NOMO-1 (cell line): Measurements from ENCODE around the gene PNMA6E.

Source experiments
- DNase-seq, 2 experiments: peaks; one replicate each; lab custom pipeline; 2025; ENCODE audit not compliant: unreplicated experiment in 2 of 2; lab: John Stamatoyannopoulos, UW

The PNMA6E gene

DNA sequence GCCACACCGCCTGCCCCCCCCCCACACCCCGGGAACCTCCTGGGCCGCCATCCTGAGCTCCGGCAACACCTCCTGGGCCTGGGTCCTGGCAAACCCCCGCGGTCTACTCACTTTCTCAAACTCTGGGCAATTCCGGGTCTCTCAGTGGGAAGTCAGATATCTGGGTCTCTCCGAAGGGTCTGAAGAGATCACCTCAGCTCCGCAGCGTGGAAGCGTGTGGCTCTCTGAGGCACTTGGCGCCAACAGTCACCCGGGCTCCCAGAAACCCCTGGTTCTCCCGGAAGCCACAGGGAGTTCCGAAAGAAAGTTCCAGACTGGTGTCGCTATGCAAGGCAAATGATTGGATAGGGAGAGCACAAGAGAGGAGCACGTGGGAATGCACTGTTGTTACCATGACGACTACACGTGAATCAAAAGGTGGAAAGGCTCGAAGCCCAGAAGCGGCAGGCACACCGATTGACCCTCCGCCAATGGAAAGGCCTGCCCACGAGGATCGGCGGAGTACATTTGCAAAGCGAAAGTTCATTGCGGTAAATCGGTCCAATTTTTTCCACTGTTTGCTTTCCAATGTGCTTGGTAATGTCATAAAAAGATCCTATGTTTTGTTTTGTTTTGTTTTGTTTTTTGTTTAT, at the start of gene PNMA6E:
Gene PNMA6E, minus strand, starts transcription at position 218 of the 632 bp plus-strand sequence. CDS start 2,501 bp downstream, outside the sequence.
- no peak for DNase-seq

DNA sequence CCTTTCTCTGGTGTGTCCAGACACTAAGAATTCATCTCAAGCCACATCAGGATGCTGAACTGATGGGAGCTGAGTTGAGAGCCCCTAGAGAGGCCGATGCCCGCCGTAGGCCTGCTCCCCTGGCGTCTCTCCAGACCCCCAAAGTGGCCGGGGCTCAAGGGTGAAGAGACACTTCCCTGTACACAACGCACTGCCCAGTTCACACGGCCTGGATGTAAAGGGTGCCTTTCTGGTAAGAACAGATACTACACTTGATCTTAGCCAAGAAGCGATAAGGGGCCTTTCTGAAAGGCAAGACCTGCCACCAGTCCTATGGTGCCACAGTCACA, 49.8 kb upstream of the PNMA6E start:
- no peak for DNase-seq

DNA sequence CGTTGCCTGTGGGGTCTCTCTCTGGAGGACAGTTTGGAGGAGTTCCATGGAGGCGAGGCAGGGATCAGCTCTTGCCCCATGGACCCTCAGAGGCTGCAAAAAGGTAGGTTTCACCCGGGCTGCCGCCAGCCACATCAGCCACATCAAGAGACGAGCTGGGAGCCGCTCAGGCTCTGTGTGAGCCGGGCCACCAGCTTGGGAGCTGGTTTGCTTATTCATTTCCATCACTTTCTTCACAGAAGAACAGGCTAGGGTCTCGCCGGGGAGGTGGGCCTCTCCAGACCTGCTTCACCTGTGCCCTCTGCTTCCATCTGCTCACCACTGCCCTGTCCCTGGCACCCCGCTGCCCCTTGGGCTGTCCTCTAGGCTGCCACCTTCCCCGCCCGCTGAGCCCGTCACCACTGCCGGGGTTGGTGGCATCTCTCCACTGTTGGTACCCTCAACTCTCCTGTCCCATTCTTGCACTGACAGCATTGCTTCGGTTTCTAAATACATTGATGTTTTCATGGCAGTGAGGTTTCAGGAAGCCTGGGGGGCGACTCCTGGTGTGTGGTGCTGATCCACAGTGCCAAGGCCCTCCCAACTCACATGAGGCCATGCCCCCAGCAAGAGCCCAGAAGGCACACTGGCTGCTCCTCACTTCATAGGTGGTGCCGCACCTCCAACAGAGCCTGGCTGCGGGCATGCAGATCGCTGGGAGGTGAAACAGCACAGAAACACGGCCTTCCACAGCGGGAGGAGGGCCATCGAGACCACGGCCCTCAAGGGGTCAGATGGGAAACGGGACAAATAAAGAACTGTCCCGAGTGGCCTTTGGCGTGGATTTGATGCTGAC, 49.2 kb upstream of the PNMA6E start:
- DNase-seq = no peak

DNA sequence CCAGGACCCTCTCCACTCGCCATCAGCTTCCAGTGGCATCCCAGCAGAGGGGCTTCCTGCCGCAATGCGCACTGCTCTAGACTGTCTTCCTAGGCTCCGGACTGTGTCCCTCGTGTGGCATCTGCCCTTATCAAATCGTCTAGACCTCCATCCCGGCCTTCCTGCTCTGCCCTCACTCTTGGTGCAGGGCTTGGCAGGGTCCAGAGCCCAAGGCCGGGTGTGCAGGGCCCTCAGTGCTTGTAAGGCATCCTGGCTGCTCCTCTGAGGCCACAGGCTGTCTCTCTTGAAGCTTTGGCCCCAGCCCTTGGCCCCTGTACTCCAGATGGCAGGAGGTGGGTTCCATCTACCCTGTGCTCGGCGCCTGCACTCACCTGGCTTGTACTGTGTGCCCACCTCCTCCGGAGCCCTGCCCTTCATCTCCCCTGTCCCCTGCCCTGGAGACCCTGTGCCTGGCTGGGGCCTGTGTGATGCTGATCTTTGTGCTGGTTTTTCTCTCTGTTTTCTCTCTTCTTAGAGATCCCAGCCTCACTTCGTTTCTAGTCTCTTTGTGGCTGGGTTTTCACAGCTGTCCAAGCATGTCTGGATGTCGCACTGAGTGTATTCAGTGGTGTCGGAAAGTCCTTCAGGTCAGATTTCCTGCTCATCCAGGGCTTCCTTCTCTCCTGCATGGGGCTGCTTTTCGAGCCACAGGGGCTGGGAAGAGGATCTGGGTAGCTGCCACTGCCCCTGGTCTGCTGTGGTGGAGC, 48.4 kb upstream of the PNMA6E start:
- no peak for DNase-seq

DNA sequence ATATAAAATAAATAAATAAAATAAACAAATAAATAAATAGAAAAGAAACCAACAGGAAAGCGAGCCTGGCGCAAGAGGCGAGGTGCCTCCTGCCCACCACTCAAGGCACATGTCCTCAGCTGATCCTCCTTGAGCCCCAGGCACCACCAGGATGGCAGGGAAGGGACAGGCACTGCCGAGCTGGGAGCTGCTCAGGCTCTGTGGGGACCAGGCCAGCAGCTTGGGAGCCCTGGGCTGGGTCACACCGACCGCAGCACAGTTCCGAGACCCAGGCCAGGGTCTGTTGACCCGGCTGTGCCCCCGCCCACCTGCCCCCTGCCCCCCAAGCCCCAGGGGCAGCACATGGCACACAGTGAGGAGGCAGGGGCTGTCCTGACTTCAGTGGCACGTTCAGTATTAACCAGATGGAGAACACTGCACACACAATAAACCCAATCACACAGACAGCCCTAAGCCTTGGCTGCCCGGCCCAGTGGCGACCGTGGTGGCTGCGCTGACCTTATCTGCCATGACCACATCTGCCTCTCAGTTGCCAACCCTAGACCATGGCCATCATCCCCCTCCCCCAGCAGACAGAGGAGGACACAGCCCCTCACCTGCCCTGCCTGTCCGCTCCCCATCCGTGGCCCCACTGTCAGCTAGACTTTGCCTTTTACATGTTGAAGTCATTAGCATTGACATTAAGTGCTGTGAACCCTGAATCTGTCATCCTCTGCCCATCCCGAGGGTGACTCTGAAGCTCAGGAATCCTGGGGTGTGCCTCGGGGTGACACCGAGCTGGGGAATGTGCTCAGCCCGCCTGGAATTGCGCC, 47.6 kb upstream of the PNMA6E start:
- no peak for DNase-seq

DNA sequence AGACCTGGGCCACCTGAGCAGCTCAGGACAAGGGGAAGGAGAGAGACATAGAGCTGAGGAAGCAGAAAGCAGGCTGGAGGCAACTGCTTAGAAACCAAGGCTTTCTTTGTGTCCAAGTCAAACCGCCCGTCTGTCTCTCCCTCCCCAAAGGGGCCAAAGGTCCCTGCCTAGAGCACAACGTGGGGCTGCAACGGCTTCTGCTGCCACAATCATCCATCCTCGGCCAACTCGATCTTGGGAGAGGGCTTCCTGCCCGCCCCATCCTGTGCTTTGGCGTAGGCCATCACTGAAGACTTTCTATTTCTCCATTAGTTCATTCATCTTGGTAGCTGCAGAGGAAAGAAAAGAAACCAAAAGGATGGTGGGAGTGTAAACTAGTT, 46.4 kb upstream of the PNMA6E start:
- no peak for DNase-seq

DNA sequence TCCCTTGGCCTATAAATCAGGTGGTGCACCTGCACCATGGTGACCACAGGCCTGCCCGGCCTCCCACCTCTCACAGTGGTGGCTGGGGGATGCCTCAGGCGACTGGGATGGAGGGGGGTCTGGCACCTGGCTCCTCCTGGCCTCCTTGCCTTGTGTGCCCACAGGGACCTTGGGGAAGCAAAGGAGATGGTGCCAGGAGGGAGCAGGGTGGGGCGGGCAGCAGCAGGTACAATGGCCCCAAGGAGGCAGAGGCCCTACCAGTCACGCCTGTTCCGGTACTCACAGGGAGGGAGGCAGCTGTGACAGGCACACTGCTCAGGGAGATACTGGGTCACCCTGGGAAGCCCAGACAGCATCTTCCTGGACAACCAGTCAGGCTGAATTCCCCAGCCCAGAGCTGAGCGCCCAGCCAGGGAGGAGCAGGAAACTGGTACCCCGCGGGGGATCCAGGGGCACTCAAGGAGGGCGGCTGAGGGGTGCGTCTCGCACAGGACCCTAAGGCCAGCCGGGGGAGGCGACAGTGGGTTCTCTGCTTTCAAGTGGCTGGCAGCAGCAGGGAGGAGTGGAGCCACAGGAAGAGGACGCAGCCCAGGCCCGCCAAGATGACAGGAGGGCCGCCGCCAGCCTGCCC, 45.9 kb upstream of the PNMA6E start:
- DNase-seq = no peak

DNA sequence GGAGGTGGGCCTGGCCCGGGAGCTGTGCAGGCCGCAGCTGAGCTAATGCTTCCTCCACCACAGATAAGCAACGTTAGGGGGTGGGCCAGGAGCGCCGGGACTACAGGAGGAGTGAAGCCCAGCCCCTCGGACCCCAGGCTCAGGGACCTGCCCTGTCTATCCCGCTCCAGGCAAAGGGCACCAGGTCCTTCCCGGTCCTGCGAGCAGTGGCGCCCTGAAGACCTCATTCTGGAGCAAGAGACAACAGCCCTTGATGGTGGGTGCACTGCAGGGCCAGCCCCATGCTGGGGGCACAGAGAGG, 45.4 kb upstream of the PNMA6E start:
- DNase-seq = no peak

DNA sequence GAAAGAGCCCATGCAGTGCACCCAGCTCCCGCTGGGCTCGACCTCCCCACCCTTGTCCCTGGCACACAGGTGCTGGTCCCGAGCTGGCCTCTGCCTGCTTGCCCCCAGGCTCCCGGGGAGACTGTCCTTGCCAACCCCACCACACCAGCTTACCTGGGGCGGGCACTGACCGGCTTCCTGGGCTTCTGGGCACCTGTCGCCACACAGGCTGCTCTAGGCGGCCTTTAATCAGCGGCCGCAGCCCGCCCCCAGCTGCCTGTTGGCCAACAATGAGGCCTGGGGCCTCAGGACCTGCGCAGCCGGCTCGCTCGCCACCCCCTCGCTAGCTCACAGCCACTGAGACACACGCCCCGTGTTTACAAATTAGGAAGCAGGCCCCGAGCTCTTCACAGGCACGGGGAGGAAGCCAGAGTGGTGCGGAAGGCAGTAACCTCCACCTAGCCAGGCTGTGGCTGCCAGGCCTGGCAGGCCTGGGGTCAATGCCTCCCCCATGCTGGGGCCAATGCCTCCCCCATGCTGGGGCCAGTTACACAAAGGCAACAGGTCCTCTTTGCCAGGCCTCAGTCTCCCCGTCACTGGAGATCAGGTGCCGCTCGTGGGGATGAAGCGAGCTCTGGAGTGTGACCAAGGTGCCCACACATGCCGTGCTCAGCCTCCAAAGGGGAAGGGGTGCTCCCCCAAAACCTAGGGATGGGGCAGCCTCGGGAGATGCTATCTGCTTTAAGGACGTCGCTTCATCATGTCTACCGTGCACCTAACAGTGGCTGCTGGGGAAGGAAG, 44.9 kb upstream of the PNMA6E start, which contains the start of gene TREX2:
Gene TREX2, minus strand, starts transcription at position 201 of the 780 bp plus-strand sequence. CDS start 626 bp downstream, outside the sequence.
- no peak for DNase-seq

DNA sequence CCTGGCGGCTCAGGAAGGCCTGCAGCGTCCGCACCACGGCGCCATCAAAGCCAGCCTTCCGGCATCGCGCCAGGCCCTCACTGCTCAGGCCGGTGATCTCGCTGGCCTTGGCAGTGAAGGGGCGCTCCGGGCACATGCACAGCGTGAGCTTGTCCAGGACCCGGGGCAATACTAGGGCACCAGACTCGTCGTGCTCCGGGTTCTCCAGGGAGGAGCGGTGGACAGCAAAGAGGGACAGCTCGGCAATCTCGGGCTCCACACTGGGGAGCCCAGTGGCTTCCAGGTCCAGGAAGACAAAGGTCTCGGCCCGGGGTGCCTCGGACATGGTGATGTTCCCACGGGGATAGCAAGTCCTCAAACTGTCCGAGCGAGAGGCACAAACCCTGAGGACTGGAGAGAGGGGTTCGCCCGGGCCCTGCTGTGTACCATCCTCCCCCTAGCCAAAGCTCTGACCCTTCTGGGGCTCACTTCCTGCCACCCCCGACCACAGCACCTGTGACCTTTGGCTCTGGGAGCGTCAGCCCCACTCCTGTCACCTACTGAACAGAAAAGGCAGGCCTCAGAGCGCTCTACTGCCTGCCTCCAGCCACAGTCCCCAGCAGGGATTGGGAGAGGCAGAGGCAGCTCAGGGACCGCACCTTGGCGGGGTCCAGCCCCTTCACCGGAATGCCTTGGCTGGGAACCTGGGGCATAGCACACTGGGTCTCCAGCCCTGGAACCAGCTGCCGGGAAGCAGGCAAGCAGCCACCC, 44.1 kb upstream of the PNMA6E start:
- no peak for DNase-seq

DNA sequence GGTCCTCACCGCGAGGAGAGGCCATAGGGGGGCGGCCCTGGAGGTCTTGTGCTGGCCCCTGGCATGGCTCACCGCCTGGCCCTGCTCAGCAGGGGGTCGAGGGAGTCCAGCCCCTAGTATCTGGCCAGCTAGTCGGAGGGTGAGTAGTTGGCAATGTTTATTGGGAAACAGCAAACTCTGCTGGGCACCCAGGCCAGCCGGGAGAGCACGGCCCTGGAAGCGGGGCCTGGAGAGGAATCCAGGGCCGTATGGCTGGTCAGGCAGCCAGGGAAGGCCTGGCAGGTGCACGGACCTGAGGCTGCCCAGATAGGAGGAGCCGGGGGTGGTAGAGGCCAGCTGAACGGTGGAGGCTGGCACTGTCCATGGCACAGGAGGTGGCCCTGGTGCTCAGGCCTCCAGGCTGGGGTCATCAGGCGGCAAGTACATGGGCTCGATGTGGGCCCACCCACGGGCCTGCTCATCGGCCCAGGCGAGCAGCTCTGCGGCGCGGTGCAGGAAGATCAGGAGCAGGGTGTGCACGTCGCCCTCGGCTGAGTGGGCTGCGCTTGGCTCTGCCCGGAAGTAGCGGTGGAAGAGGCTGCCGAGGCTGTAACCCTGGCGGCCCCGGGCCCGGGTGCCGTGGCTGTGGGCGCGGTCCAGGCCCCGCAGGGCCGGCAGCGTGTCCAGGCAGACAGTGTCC, 43.3 kb upstream of the PNMA6E start:
- DNase-seq = no peak

DNA sequence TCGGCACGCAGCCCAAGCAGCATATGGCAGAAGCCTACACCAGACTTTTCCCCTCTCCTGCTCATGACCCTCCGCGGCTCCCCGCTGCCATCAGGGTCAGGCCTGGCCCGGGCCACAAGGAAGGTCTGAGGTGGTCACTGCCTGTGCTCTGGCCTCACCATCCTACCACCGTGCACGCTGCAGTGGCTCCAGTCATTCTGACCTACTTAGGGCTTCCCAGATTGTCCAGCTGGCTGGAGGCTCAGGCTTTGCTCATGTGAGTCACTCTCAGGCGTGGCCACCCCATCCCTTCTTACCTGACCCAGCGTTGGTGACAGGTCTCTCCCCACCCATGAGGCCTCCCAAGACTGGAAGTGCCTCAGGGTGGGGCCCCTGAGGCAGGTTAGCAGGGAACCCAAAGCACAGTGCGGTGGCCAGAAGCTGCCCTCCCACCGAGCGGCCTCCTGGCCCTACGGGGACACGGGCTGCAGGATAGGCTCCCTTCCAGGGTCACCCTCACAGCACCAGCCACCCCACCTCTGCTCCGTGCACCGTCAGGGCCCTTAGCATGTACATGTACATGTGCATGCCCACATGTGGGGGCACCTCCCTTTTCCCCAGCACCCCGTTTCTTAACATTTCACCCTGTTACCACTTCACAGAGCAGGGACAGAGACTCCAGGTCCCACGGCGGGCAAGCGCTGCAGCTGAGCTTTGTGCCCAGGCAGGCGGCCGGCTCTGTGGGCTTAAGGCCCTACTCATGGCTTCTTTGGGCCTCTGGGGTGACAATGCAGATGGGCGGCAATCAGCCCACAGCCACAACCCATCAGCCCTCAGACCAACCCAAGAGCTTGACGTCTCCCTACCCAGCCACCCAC, 42.6 kb upstream of the PNMA6E start:
- DNase-seq = no peak

DNA sequence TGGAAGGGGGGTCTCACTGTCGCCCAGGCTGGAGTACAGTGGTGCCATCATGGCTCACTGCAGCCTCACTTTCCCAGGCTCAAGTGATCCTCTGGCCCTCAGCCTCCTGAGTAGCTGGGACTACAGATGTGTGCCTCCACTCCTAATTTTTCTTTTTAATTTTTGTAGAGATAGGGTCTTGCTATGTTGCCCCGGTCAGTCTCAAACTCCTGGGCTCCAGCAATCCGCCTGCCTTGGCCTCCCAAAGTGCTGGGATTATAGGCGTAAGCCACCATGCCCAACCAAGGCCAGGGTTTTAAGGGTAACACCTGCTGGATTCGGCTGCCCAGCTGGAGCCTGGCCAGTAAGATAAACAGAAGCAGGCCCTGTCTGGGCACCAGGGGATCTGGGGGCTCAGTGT, 41.3 kb upstream of the PNMA6E start:
- no peak for DNase-seq

DNA sequence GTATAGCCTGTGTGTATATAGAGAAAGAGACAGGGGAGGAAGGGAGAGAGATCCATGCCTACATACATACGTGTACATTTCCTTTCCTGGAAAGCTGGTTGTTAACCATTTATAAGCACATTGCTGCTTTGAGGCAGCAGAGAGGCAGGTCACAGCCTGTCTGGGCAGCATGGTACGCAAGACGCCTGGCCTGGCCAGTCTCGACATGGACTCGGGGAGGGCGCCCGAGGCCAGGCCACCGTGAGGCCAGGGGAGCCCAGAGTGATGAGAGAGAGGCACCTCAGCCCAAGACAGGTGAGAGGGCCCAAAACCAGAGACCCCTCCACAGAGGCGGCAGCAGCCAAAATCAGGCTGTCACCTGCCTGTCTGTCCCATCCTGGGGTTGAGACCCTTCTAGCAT, 40.8 kb upstream of the PNMA6E start:
- DNase-seq = no peak

DNA sequence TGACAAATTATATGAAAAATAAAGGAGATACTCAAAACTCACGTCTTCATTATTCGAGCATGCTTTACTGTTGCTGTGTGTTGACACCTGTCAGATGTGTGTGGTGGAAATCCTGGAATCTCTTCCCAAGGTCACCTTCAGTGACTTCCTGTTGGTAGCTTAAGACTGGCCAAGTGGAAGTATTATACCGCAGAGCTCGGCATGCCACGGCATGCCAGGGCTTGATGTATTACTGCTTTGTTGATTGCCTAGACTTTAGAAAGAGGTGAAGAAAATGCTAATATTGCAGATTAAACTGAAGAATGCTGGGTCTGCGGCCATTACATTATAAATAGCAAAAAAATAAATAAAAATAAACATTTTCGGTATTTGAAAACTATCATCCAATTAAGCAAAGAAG, 40.1 kb upstream of the PNMA6E start:
- DNase-seq = no peak

DNA sequence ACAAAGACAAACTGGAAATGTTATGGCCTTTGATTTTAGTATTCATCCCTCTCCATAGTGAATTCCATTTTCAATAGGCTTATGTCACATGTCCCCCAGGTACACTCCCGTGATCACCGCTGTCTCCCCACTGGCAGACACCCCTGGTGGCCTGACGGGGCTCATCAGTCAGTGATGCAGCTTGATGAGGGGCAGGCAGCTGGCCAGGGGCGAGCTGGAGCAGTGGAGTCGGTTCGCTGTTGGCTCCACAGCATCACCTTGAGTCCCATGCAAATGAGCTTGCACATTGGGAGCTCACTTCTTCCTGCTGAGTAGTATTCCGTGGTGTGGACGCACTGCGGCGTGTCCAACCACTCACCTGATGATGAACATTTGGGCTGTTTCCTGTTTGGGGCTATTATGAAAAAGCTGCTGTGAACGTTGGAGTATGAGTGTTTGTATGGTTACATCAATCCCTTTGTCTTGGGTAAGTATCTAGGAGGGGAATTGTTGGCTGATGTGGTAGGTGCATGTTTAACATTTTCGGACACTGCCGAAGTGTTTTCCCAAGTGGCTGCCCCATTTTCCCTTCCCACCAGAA, 39.5 kb upstream of the PNMA6E start:
- no peak for DNase-seq

DNA sequence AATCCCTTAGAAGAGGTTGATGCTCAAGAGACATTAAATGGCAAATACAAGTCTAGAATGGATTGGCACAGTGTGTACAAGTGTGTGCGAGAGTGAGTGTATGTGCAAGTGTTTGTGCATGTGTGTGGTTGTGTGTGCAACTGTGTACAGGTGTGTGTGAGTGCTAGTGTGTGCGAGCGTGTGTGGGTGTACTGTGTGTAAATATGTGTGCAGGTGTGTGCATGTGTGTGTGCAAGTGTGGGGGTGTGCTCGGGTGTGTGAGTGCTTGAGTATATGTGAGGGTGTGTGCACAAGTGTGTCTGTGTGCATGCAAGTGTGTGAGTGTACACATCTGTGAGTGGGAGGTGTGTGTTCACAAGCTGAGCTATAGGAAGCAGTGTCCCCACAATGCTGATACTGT, 38.8 kb upstream of the PNMA6E start:
- DNase-seq = no peak
